IMR-90 (cell line): ENCODE results near the gene SCN4A. TPM values are rescaled to one million over a fixed set of nuclear protein-coding genes. Genes with fewer than 3 reads are reported as not detected.
A peak's percentile ranks its signal among the peaks of the same experiment; 100 is the strongest.

ENCODE experiments used
- ATAC-seq: fragments of 200-7000 bp; cut with Tn5 transposase; 2 replicates; pipeline ENCODE4 v1.9.1; 2020; ENCODE audit warnings: low read depth, mild to moderate bottlenecking, moderate library complexity
- BruUV-seq: library from RNA; stranded (reverse); fragments of 400-500 nt; replicated peaks from 2 replicates; lab custom pipeline; 2021; lab: Mats Ljungman, UMichigan
- CTCF ChIA-PET: fragments of 300-600 bp; formaldehyde crosslinking; extraction: SDS; loops from one replicate; lab custom pipeline; 2021; ENCODE audit warnings: antibody characterized with exemption; lab: Yijun Ruan, JAX
- POLR2A ChIA-PET: fragments of 300-600 bp; sonication (Branson Sonifier 250); formaldehyde crosslinking; loops from one replicate; lab custom pipeline; 2022; ENCODE audit warnings: antibody characterized with exemption; ENCODE audit not compliant: unreplicated experiment; lab: Charles Lee
- DNase-seq: peaks from one replicate; pipeline ENCODE4 v3.0.0; 2013
- H2AFZ ChIP-seq: replicated peaks from 2 replicates; pipeline ENCODE3; 2013; ENCODE audit warnings: low read length, mild to moderate bottlenecking; ENCODE audit not compliant: poor library complexity
- H2AK5ac ChIP-seq: 2 replicates; pipeline ENCODE4 v1.6.1; 2013; ENCODE audit warnings: low read depth, low read length, inconsistent platforms
- H2AK9ac ChIP-seq: replicated peaks from 2 replicates; pipeline ENCODE3; 2013; ENCODE audit warnings: mild to moderate bottlenecking, low read depth, low read length, moderate library complexity; ENCODE audit not compliant: poor library complexity
- H2BK120ac ChIP-seq: 2 replicates; pipeline ENCODE4 v1.6.1; 2013; ENCODE audit warnings: low read depth, low read length, inconsistent platforms
- H2BK15ac ChIP-seq: 3 replicates; pipeline ENCODE4 v1.6.1; 2013; ENCODE audit warnings: low read depth, low read length, inconsistent platforms
- H2BK20ac ChIP-seq: 2 replicates; pipeline ENCODE4 v1.6.1; 2013; ENCODE audit warnings: low read depth, mild to moderate bottlenecking, inconsistent platforms, low read length, moderate library complexity
- H2BK5ac ChIP-seq: 2 replicates; pipeline ENCODE4 v1.6.1; 2013; ENCODE audit warnings: mild to moderate bottlenecking, low read depth, low read length, inconsistent platforms; ENCODE audit not compliant: poor library complexity, severe bottlenecking
- H3K14ac ChIP-seq: replicated peaks from 2 replicates; pipeline ENCODE4 v1.6.1; 2013; ENCODE audit warnings: low read depth, low read length, inconsistent platforms
- H3K18ac ChIP-seq: 2 replicates; pipeline ENCODE4 v1.6.1; 2013; ENCODE audit warnings: low read depth, low read length, control low read depth
- H3K23ac ChIP-seq: 2 replicates; pipeline ENCODE4 v1.6.1; 2013; ENCODE audit warnings: low read depth, low read length, inconsistent platforms
- H3K27ac ChIP-seq: 2 replicates; pipeline ENCODE4 v1.5.1; 2013; ENCODE audit warnings: mild to moderate bottlenecking, control low read depth, low read length; ENCODE audit not compliant: insufficient read depth
- H3K27me3 ChIP-seq: 2 replicates; pipeline ENCODE4 v1.6.1; 2013; ENCODE audit warnings: low read length; ENCODE audit not compliant: control insufficient read depth, insufficient read depth
- H3K36me3 ChIP-seq: 2 replicates; pipeline ENCODE4 v1.6.1; 2013; ENCODE audit warnings: low read length, mixed read lengths; ENCODE audit not compliant: control insufficient read depth, insufficient read depth
- H3K4ac ChIP-seq: 2 replicates; pipeline ENCODE4 v1.6.1; 2013; ENCODE audit warnings: low read depth, low read length, inconsistent platforms
- H3K4me1 ChIP-seq: 2 replicates; pipeline ENCODE4 v1.6.1; 2013; ENCODE audit warnings: low read length, mixed read lengths; ENCODE audit not compliant: control insufficient read depth, insufficient read depth
- H3K4me2 ChIP-seq: 2 replicates; pipeline ENCODE4 v1.6.1; 2013; ENCODE audit warnings: low read depth, mild to moderate bottlenecking, control low read depth, low read length, moderate library complexity
- H3K4me3 ChIP-seq: 2 replicates; pipeline ENCODE4 v1.5.1; 2013; ENCODE audit warnings: low read depth, mild to moderate bottlenecking, control low read depth, low read length, moderate library complexity; ENCODE audit not compliant: insufficient read depth
- H3K56ac ChIP-seq: 2 replicates; pipeline ENCODE4 v1.6.1; 2013; ENCODE audit warnings: low read length, inconsistent platforms; ENCODE audit not compliant: insufficient read depth; ENCODE audit errors: extremely low read depth
- H3K79me1 ChIP-seq, 2 experiments: 2 replicates each; pipeline ENCODE4 v1.6.1; 2013; ENCODE audit warnings: low read length in 2 of 2, inconsistent platforms in 1 of 2, low read depth in 1 of 2
- H3K9ac ChIP-seq: 2 replicates; pipeline ENCODE4 v1.6.1; 2013; ENCODE audit warnings: low read depth, low read length, control low read depth
- H3K9me1 ChIP-seq: 2 replicates; pipeline ENCODE4 v1.6.1; 2013; ENCODE audit warnings: low read length, inconsistent platforms; ENCODE audit not compliant: insufficient read depth
- H3K9me3 ChIP-seq: 2 replicates; pipeline ENCODE4 v1.6.1; 2013; ENCODE audit warnings: low read length; ENCODE audit not compliant: control insufficient read depth, insufficient read depth
- H4K20me1 ChIP-seq: 2 replicates; pipeline ENCODE4 v1.6.1; 2013; ENCODE audit warnings: low read length, inconsistent platforms; ENCODE audit not compliant: insufficient read depth
- H4K5ac ChIP-seq: 2 replicates; pipeline ENCODE4 v1.6.1; 2013; ENCODE audit warnings: mild to moderate bottlenecking, low read depth, low read length, control low read depth
- H4K8ac ChIP-seq, 2 experiments: 2 replicates each; pipeline ENCODE4 v1.6.1; 2013; ENCODE audit warnings: low read depth in 2 of 2, low read length in 2 of 2, control low read depth in 1 of 2, inconsistent platforms in 1 of 2
- H4K91ac ChIP-seq: 2 replicates; pipeline ENCODE4 v1.6.1; 2013; ENCODE audit warnings: low read depth, low read length, inconsistent platforms; ENCODE audit not compliant: insufficient read depth
- BHLHE40 ChIP-seq: fragments of 150-350 bp; IDR thresholded peaks from 2 replicates; pipeline ENCODE4 v1.6.1; 2016; ENCODE audit warnings: mild to moderate bottlenecking, low read depth, low read length
- CEBPB ChIP-seq: IDR thresholded peaks from 2 replicates; pipeline ENCODE4 v1.6.1; 2012; ENCODE audit warnings: low read depth, low read length, improper control_type of control experiment
- CHD1 ChIP-seq: IDR thresholded peaks from 2 replicates; pipeline ENCODE4 v1.6.1; 2012; ENCODE audit warnings: low read depth, low read length, improper control_type of control experiment
- CTCF ChIP-seq: conservative IDR thresholded peaks from 2 replicates; pipeline ENCODE4 v1.5.1; 2012; ENCODE audit warnings: mild to moderate bottlenecking, low read depth, low read length, improper control_type of control experiment
- FOS ChIP-seq: fragments of 150-350 bp; IDR thresholded peaks from 2 replicates; pipeline ENCODE4 v1.6.1; 2016; ENCODE audit warnings: low read depth, low read length
- MAFK ChIP-seq: IDR thresholded peaks from 2 replicates; pipeline ENCODE4 v1.6.1; 2012; ENCODE audit warnings: low read depth, low read length, improper control_type of control experiment
- MAZ ChIP-seq: IDR thresholded peaks from 2 replicates; pipeline ENCODE4 v1.6.1; 2012; ENCODE audit warnings: low read depth, mild to moderate bottlenecking, low read length, improper control_type of control experiment, moderate library complexity, borderline replicate concordance
- MXI1 ChIP-seq: IDR thresholded peaks from 2 replicates; pipeline ENCODE4 v1.6.1; 2012; ENCODE audit warnings: low read depth, mild to moderate bottlenecking, low read length, moderate library complexity, borderline replicate concordance
- NFE2L2 ChIP-seq: fragments of 150-350 bp; IDR thresholded peaks from 2 replicates; pipeline ENCODE4 v1.6.1; 2016; ENCODE audit warnings: low read depth, mild to moderate bottlenecking, low read length
- POLR2A ChIP-seq: IDR thresholded peaks from 2 replicates; pipeline ENCODE4 v1.6.1; 2012; ENCODE audit warnings: mild to moderate bottlenecking, low read depth, low read length
- RAD21 ChIP-seq: IDR thresholded peaks from 2 replicates; pipeline ENCODE4 v1.6.1; 2012; ENCODE audit warnings: low read length, improper control_type of control experiment
- RCOR1 ChIP-seq: IDR thresholded peaks from 2 replicates; pipeline ENCODE4 v1.6.1; 2012; ENCODE audit warnings: mild to moderate bottlenecking, low read length, improper control_type of control experiment; ENCODE audit not compliant: insufficient replicate concordance
- RFX5 ChIP-seq: IDR thresholded peaks from 2 replicates; pipeline ENCODE4 v1.8.0; 2012; ENCODE audit warnings: low read depth, mild to moderate bottlenecking, low read length, moderate library complexity
- SMC3 ChIP-seq: fragments of 150-350 bp; IDR thresholded peaks from 2 replicates; pipeline ENCODE4 v1.6.1; 2016; ENCODE audit warnings: low read depth, mild to moderate bottlenecking, antibody characterized with exemption, low read length, moderate library complexity
- WGBS, 2 experiments: methylation state at CpG; one replicate each; pipeline versions ENCODE4 v1.1.5 to v1.1.7; 2013; ENCODE audit warnings: missing lambda C conversion rate in 2 of 2; ENCODE audit not compliant: insufficient read length in 1 of 2; ENCODE audit errors: extremely low coverage in 2 of 2; 5-methylcytosine and 5-hydroxymethylcytosine counted together
- dilution Hi-C: fragments of 300-500 bp; cut with HindIII; formaldehyde crosslinking; loops from one replicate; pipeline ENCODE4 v1.14.3; 2018; ENCODE audit warnings: low sequenced_read_pairs; ENCODE audit not compliant: unreplicated experiment
- in situ Hi-C: fragments of 300-500 bp; cut with MboI; formaldehyde crosslinking; loops from 3 replicates; pipeline ENCODE4 v1.14.3; 2019; ENCODE audit warnings: low sequenced_read_pairs, inconsistent platforms, mixed read lengths
- intact Hi-C: fragments of 100-400 bp; cut with micrococcal nuclease; formaldehyde crosslinking; loops from 2 replicates; pipeline ENCODE4 v1.10.0; 2022
- polyA plus RNA-seq, 3 experiments: library from polyadenylated mRNA; depleted of rRNA; stranded (reverse); fragments of >200 nt; gene quantifications; 2 replicates each; pipeline ENCODE4 v1.2.3, GENCODE V29; 2012; ENCODE audit warnings: low replicate concordance in 1 of 3
- total RNA-seq: library from RNA; depleted of rRNA; stranded (reverse); fragments of >200 nt; gene quantifications from 2 replicates; pipeline ENCODE4 v1.2.3, GENCODE V29; 2012
- TF ChIP-seq, protein P1 (sequence below): fragments of 150-350 bp; IDR thresholded peaks from 2 replicates; pipeline ENCODE4 v1.6.1; 2017; ENCODE audit warnings: mild to moderate bottlenecking, antibody characterized with exemption, low read length, low read depth
- TF ChIP-seq, protein P2 (sequence below): fragments of 150-350 bp; IDR thresholded peaks from 2 replicates; pipeline ENCODE4 v1.6.1; 2016; ENCODE audit warnings: low read depth, mild to moderate bottlenecking, low read length, moderate library complexity, borderline replicate concordance

The SCN4A gene
- total and polyA plus RNA-seq, 2 of the 4 experiments (the other 2 are of a cell fraction) = not detected

DNA sequence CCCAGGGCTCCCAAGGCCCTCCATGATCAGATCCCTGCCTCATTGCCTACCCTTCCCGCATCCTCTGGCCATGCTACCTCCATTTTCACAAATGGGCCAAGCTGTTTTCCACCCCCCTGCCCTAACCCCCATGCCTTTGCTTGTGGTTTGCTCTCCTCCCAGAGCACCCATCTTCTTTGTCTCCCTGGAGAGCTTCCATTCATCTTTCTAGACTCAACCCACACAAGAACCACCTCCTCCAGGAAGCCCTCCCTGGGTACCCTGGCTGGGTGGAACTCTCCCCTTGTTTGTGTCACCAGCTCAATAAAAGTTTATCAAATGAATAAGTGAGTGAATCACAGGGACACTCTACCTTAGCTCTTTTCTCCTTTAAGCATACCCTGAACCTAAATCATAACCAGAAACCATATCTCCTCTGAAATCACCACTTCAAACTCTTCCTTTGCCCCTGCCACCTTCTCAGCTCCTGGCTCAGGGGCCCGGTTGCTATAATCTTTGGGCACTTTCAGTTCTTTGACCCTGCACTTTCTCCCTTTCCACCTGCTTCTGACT lies 2.9 kb upstream of the SCN4A start:
- TF ChIP-seq FOS = no peak
- TF ChIP-seq POLR2A = no peak
- TF ChIP-seq RFX5 = no peak
- TF ChIP-seq RCOR1 = no peak
- TF ChIP-seq, protein P1, sequence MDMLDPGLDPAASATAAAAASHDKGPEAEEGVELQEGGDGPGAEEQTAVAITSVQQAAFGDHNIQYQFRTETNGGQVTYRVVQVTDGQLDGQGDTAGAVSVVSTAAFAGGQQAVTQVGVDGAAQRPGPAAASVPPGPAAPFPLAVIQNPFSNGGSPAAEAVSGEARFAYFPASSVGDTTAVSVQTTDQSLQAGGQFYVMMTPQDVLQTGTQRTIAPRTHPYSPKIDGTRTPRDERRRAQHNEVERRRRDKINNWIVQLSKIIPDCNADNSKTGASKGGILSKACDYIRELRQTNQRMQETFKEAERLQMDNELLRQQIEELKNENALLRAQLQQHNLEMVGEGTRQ = no peak
- no peak for TF ChIP-seq CHD1
- TF ChIP-seq MXI1 = no peak
- no peak for TF ChIP-seq CEBPB
- TF ChIP-seq RAD21 = no peak
- TF ChIP-seq, protein P2, sequence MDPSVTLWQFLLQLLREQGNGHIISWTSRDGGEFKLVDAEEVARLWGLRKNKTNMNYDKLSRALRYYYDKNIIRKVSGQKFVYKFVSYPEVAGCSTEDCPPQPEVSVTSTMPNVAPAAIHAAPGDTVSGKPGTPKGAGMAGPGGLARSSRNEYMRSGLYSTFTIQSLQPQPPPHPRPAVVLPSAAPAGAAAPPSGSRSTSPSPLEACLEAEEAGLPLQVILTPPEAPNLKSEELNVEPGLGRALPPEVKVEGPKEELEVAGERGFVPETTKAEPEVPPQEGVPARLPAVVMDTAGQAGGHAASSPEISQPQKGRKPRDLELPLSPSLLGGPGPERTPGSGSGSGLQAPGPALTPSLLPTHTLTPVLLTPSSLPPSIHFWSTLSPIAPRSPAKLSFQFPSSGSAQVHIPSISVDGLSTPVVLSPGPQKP = no peak
- no peak for TF ChIP-seq CTCF
- no peak for TF ChIP-seq MAZ
- TF ChIP-seq NFE2L2 = no peak
- TF ChIP-seq SMC3 = no peak
- TF ChIP-seq BHLHE40 = no peak
- no peak for TF ChIP-seq MAFK
- in situ Hi-C loops = no loop called here
- DNase-seq (no peak), ATAC-seq (no peak)
- Histone ChIP-seq H4K91ac (no peak overlapping the region), H3K14ac (no peak overlapping the region), H3K9ac (no peak overlapping the region), H3K18ac (no peak overlapping the region), H2BK20ac (peak overlapping the region; percentile 45; the same call in 1 of the 2 replicates), H3K79me1 (no peaks in the 10 kb centered on the region), H3K4me2 (no peak overlapping the region), H2BK120ac (no peak overlapping the region; the same call in 1 of the 2 replicates), H3K23ac (no peak overlapping the region), H2AK9ac (no peak overlapping the region), H2BK15ac (no peak overlapping the region), H4K5ac (no peak overlapping the region), H3K36me3 (no peaks in the 10 kb centered on the region), H3K9me3 (no peaks in the 10 kb centered on the region), H2AFZ (no peak overlapping the region), H3K4me1 (peaks cover 10% of the 10 kb centered on the region), H3K9me1 (peaks cover 11% of the 10 kb centered on the region), H3K56ac (no peak overlapping the region), H3K27me3 (peaks cover 4% of the 10 kb centered on the region; the same call in 1 of the 2 replicates), H3K4me3 (no peak overlapping the region), H4K8ac (no peak overlapping the region), H2AK5ac (no peak overlapping the region; the same call in 1 of the 2 replicates), H3K4ac (no peak overlapping the region), H3K27ac (no peak overlapping the region), H2BK5ac (no peak overlapping the region), H4K20me1 (peaks cover 3% of the 10 kb centered on the region; the same call in 1 of the 2 replicates)
- CTCF ChIA-PET = interaction anchor here (0.6 to 0.8 kb wide), 2 partner anchors 15 to 919 kb away, joined by 3 to 7 read pairs; no protein-coding TSS in a partner anchor
- BruUV-seq = no TSS peak
- intact Hi-C loops = no loop called here
- dilution Hi-C loops = no loop called here
- POLR2A ChIA-PET = no interaction called here
- WGBS, 2 experiments = 100% methylated on average over 1 of the region's 2 CpGs; no CpG with 5 or more reads in 1 of the 2 experiments
